ENCODE results near the gene KYAT1. TPM values are rescaled to one million over a fixed set of nuclear protein-coding genes. Genes with fewer than 3 reads are reported as not detected.

Gene KYAT1
- total RNA-seq, 1 donor from 2014 or later = 18.9 TPM

GRCh38 chr9:128908372-128908771, 26.6 kb upstream of the KYAT1 start:
- TF ChIP-seq, protein P1, sequence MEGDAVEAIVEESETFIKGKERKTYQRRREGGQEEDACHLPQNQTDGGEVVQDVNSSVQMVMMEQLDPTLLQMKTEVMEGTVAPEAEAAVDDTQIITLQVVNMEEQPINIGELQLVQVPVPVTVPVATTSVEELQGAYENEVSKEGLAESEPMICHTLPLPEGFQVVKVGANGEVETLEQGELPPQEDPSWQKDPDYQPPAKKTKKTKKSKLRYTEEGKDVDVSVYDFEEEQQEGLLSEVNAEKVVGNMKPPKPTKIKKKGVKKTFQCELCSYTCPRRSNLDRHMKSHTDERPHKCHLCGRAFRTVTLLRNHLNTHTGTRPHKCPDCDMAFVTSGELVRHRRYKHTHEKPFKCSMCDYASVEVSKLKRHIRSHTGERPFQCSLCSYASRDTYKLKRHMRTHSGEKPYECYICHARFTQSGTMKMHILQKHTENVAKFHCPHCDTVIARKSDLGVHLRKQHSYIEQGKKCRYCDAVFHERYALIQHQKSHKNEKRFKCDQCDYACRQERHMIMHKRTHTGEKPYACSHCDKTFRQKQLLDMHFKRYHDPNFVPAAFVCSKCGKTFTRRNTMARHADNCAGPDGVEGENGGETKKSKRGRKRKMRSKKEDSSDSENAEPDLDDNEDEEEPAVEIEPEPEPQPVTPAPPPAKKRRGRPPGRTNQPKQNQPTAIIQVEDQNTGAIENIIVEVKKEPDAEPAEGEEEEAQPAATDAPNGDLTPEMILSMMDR (conservative IDR thresholded peaks at IDR 0.05; ENCODE audit: low read depth, low read length) = no peak
- DNase-seq (ENCODE audit: low read depth) = no peak
- H3K4me3 ChIP-seq (ENCODE audit: low read depth, low read length) = no peak overlapping the region

GRCh38 chr9:128906741-128907140, 25.0 kb upstream of the KYAT1 start:
- TF ChIP-seq, protein P1 (conservative IDR thresholded peaks at IDR 0.05; ENCODE audit: low read depth, low read length) = no peak
- no peak for DNase-seq (ENCODE audit: low read depth)
- H3K4me3 ChIP-seq (ENCODE audit: low read depth, low read length) = no peak overlapping the region

- DNase-seq (ENCODE audit: low read depth) = no peak
- TF ChIP-seq, protein P1 (conservative IDR thresholded peaks at IDR 0.05; ENCODE audit: low read depth, low read length) = no peak
Measured at GRCh38 chr9:128905964-128906363, 24.2 kb upstream of the KYAT1 start.

GRCh38 chr9:128903871-128904620, 22.3 kb upstream of the KYAT1 start:
- DNase-seq (ENCODE audit: low read depth) = no peak
- no peak overlapping the region for H3K4me3 ChIP-seq (ENCODE audit: low read depth, low read length)
- TF ChIP-seq, protein P1 (conservative IDR thresholded peaks at IDR 0.05; ENCODE audit: low read depth, low read length) = no peak

More at GRCh38 chr9:128905964-128906363, 24.2 kb upstream of the KYAT1 start:
- no peak overlapping the region for H3K4me3 ChIP-seq (ENCODE audit: low read depth, low read length)

DNA sequence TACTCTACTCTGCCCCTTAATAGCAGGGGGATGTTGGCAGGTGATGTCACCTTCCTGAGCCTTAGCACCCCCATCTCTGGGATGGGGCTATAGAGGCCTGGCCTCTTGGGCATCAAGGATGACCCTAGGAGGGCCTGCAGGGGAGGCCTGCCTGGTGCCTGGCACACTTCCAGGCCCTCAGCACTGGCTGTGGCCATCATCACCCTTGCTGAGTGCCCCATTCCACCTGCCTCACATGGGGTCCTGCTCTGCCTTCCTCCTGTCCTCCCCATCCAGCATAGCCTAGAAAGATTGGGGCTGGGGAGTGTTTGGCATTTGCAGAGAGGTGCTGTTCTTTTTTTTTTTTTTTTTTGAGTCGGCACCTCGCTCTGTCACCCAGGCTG, 21.3 kb upstream of the KYAT1 start:
- H3K4me3 ChIP-seq (ENCODE audit: low read depth, low read length) = no peak overlapping the region
- no peak for DNase-seq (ENCODE audit: low read depth)
- TF ChIP-seq, protein P1 (conservative IDR thresholded peaks at IDR 0.05; ENCODE audit: low read depth, low read length) = no peak

DNA sequence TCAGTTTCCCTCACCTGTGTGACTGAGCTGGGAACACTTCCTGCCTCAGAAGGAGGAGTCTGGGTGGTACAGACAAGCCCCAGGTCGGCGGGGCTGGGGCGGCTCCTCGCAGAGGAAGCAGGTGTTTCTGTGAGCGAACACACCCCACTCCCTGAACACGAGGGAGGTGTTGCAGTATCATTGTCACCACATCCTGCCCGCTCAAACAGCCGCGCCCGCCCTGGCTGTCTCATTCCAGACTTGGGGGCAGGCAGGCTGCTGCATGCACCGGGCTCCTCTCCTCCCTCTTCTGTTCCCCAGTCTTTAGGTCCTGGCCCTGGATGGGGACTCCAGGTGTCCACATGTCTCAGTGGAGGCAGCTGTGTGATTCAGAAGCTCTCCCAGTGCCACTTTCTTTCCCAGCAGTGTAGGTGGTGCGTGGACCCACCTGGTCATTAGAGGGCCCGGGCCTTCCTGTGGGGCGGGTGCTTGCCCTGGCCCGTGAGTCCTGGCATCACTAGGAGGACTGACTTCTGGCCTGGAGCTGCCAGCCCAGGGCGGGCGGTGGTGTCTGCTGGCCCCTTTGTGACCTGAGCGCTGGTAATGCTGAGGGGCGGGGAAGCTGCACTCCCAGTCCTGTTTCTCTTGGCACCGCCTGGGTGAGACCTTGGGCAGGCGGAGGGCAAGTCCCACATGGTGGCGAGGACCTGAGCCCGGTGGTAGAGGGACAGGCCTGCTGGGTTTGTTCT, 20.8 kb upstream of the KYAT1 start:
- TF ChIP-seq, protein P1 (conservative IDR thresholded peaks at IDR 0.05; ENCODE audit: low read depth, low read length) = no peak
- H3K4me3 ChIP-seq (ENCODE audit: low read depth, low read length) = no peak overlapping the region
- no peak for DNase-seq (ENCODE audit: low read depth)
